Stimulated activated naive CD8-positive, alpha-beta T cell treated with anti-CD3 and anti-CD28 coated beads, Interleukin-15, amount 100 ng/mL, for 72 hours (primary cell): Measurements from ENCODE around the gene TIMM8B.
"Not testable (repeated sequence)": the region's sequence is repeated elsewhere in the genome, so short reads cannot be mapped to it uniquely, and the experiment has no call there.

Experiments used
- ATAC-seq: fragments of 150-1000 bp; cut with Tn5 transposase; 2 replicates; pipeline ENCODE4 v1.10.0; 2021; ENCODE audit warnings: mild to moderate bottlenecking, moderate library complexity
- DNase-seq, 2 donors: peaks; one replicate each; pipeline ENCODE4 v3.0.0; 2021 to 2022
- H3K27ac Mint-ChIP-seq, 2 donors: one replicate each; pipeline ENCODE4 v1.8.0; 2022; ENCODE audit warnings: mild to moderate bottlenecking in 2 of 2, mixed read lengths in 2 of 2, moderate library complexity in 2 of 2
- H3K27me3 Mint-ChIP-seq: one replicate; pipeline ENCODE4 v1.8.0; 2022; ENCODE audit warnings: mixed read lengths
- H3K4me1 Mint-ChIP-seq: one replicate; pipeline ENCODE4 v1.8.0; 2022; ENCODE audit warnings: mild to moderate bottlenecking, mixed read lengths
- H3K4me3 Mint-ChIP-seq, 2 donors: one replicate each; pipeline ENCODE4 v1.8.0; 2022; ENCODE audit warnings: mild to moderate bottlenecking in 2 of 2, mixed read lengths in 2 of 2, moderate library complexity in 1 of 2
- H3K9me3 Mint-ChIP-seq, 2 donors: one replicate each; pipeline ENCODE4 v1.8.0; 2022; ENCODE audit warnings: mixed read lengths in 2 of 2

The TIMM8B gene

GRCh38 chr11:112097734-112098528, 11.4 kb upstream of the TIMM8B start:
- Mint-ChIP-seq H3K27me3 (no peaks in the 10 kb centered on the region), H3K27ac (peak overlapping the region in 1 of 2 donors; percentile 16), H3K9me3 (no peaks in the 10 kb centered on the region), H3K4me1 (no peaks in the 10 kb centered on the region), H3K4me3 (no peak overlapping the region)
- DNase-seq (no peak), ATAC-seq (no peak)

GRCh38 chr11:112096194-112096593, 9.6 kb upstream of the TIMM8B start:
- H3K9me3 Mint-ChIP-seq, result no peaks in the 10 kb centered on the region
- ATAC-seq (no peak), DNase-seq (no peak)
- H3K27ac Mint-ChIP-seq, result peak overlapping the region in 1 of 2 donors; percentile 27
- no peak overlapping the region for H3K4me3 Mint-ChIP-seq
- H3K4me1 Mint-ChIP-seq, result no peaks in the 10 kb centered on the region
- H3K27me3 Mint-ChIP-seq, result no peaks in the 10 kb centered on the region

- ATAC-seq, H3K27me3 Mint-ChIP-seq, DNase-seq, H3K4me3 Mint-ChIP-seq, H3K27ac Mint-ChIP-seq, H3K4me1 Mint-ChIP-seq, H3K9me3 Mint-ChIP-seq: not testable (repeated sequence)
Observed at GRCh38 chr11:112095302-112095701, 8.7 kb upstream of the TIMM8B start.

GRCh38 chr11:112087212-112087611, 656 bp upstream of the TIMM8B start:
- Mint-ChIP-seq H3K27ac (peak overlapping the region; percentile 99 to 100), H3K9me3 (no peaks in the 10 kb centered on the region), H3K27me3 (no peaks in the 10 kb centered on the region), H3K4me1 (peaks cover 66% of the 10 kb centered on the region), H3K4me3 (peak overlapping the region; percentile 96 to 99)
- DNase-seq (no peak), ATAC-seq (no peak)

GRCh38 chr11:112085822-112086421, 634 bp downstream of the TIMM8B start:
- no peaks in the 10 kb centered on the region for H3K9me3 Mint-ChIP-seq
- H3K4me3 Mint-ChIP-seq, result peak overlapping the region; percentile 96 to 99
- peaks cover 68% of the 10 kb centered on the region for H3K4me1 Mint-ChIP-seq
- H3K27me3 Mint-ChIP-seq, result no peaks in the 10 kb centered on the region
- DNase-seq (peak in 1 of 2 donors; percentile 58), ATAC-seq (peak; percentile 75)
- peak overlapping the region; percentile 99 to 100 for H3K27ac Mint-ChIP-seq

- Mint-ChIP-seq H3K27me3 (no peaks in the 10 kb centered on the region), H3K27ac (peak overlapping the region in 1 of 2 donors; percentile 49), H3K4me1 (peaks cover 47% of the 10 kb centered on the region), H3K9me3 (no peaks in the 10 kb centered on the region), H3K4me3 (peak overlapping the region in 1 of 2 donors; percentile 17)
- ATAC-seq, result peak; percentile 52
- peak in 1 of 2 donors; percentile 20 for DNase-seq
Observed at GRCh38 chr11:112082729-112083128, 3.8 kb downstream of the TIMM8B start.

- Mint-ChIP-seq H3K27me3 (peaks cover 11% of the 10 kb centered on the region), H3K27ac (peak within 1 kb of the TSS; percentile 97 to 99), H3K4me3 (peak within 1 kb of the TSS; percentile 91 to 95), H3K4me1 (peaks cover 24% of the 10 kb centered on the region), H3K9me3 (no peaks in the 10 kb centered on the region)
- ATAC-seq, result peak; percentile 96
- peak; percentile 76 to 80 for DNase-seq
Observed at GRCh38 chr11:112073941-112074811, 12.4 kb downstream of the TIMM8B start, which contains the start of the genes NKAPD1 and PIH1D2. NKAPD1 (plus strand) TSS chr11:112074299; CDS start chr11:112075575, 1,276 bp downstream. PIH1D2 (minus strand) TSS chr11:112074017; CDS start chr11:112073174, 843 bp downstream.

GRCh38 chr11:112062923-112063322, 23.6 kb downstream of the TIMM8B start:
- Mint-ChIP-seq H3K9me3 (no peaks in the 10 kb centered on the region), H3K27me3 (peaks cover under 1% of the 10 kb centered on the region), H3K27ac (no peak overlapping the region), H3K4me3 (no peak overlapping the region), H3K4me1 (no peaks in the 10 kb centered on the region)
- ATAC-seq, result no peak
- DNase-seq, result no peak

GRCh38 chr11:112058103-112058502, 28.5 kb downstream of the TIMM8B start:
- Mint-ChIP-seq H3K27me3 (no peaks in the 10 kb centered on the region), H3K27ac (no peak overlapping the region), H3K4me3 (no peak overlapping the region), H3K4me1 (peaks cover 8% of the 10 kb centered on the region), H3K9me3 (no peaks in the 10 kb centered on the region)
- no peak for ATAC-seq
- DNase-seq, result no peak

GRCh38 chr11:112057170-112057569, 29.4 kb downstream of the TIMM8B start:
- no peak for DNase-seq
- H3K9me3 Mint-ChIP-seq, result no peaks in the 10 kb centered on the region
- peak; percentile 80 for ATAC-seq
- H3K27ac Mint-ChIP-seq, result peak overlapping the region in 1 of 2 donors; percentile 80
- H3K4me3 Mint-ChIP-seq, result peak overlapping the region; percentile 14 to 48
- H3K4me1 Mint-ChIP-seq, result peaks cover 8% of the 10 kb centered on the region
- H3K27me3 Mint-ChIP-seq, result no peaks in the 10 kb centered on the region

GRCh38 chr11:112051768-112052167, 34.8 kb downstream of the TIMM8B start:
- Mint-ChIP-seq H3K27me3 (no peaks in the 10 kb centered on the region), H3K27ac (no peak overlapping the region), H3K4me3 (no peak overlapping the region), H3K9me3 (no peaks in the 10 kb centered on the region), H3K4me1 (peaks cover 19% of the 10 kb centered on the region)
- DNase-seq, result no peak
- ATAC-seq, result no peak

- ATAC-seq (no peak), DNase-seq (no peak)
- H3K27ac Mint-ChIP-seq, result no peak overlapping the region
- H3K4me1 Mint-ChIP-seq, result peaks cover 19% of the 10 kb centered on the region
- no peaks in the 10 kb centered on the region for H3K27me3 Mint-ChIP-seq
- H3K4me3 Mint-ChIP-seq, result no peak overlapping the region
- H3K9me3 Mint-ChIP-seq, result no peaks in the 10 kb centered on the region
Observed at GRCh38 chr11:112050721-112051120, 35.8 kb downstream of the TIMM8B start.

GRCh38 chr11:112049777-112050176, 36.8 kb downstream of the TIMM8B start:
- ATAC-seq (no peak), DNase-seq (no peak)
- Mint-ChIP-seq H3K9me3 (no peaks in the 10 kb centered on the region), H3K4me1 (peaks cover 19% of the 10 kb centered on the region), H3K27ac (peak overlapping the region in 1 of 2 donors; percentile 54), H3K4me3 (no peak overlapping the region), H3K27me3 (no peaks in the 10 kb centered on the region)

- H3K27ac Mint-ChIP-seq, result peak overlapping the region in 1 of 2 donors; percentile 42
- not testable (repeated sequence) for ATAC-seq
Observed at GRCh38 chr11:112048256-112048655, 38.3 kb downstream of the TIMM8B start.

GRCh38 chr11:112046647-112047046, 39.9 kb downstream of the TIMM8B start:
- DNase-seq, H3K4me3 Mint-ChIP-seq, ATAC-seq, H3K27ac Mint-ChIP-seq, H3K27me3 Mint-ChIP-seq, H3K9me3 Mint-ChIP-seq: not testable (repeated sequence)
- H3K4me1 Mint-ChIP-seq, result peaks cover 32% of the 10 kb centered on the region

More at GRCh38 chr11:112048256-112048655, 38.3 kb downstream of the TIMM8B start:
- not testable (repeated sequence) for H3K4me3 Mint-ChIP-seq, H3K9me3 Mint-ChIP-seq, DNase-seq, H3K27me3 Mint-ChIP-seq
- H3K4me1 Mint-ChIP-seq, result peaks cover 19% of the 10 kb centered on the region
